ENCODE results near the gene RHOV. TPM values are rescaled to one million over a fixed set of nuclear protein-coding genes. Genes with fewer than 3 reads are reported as not detected.

Gene RHOV
- total RNA-seq, 4 donors from 2014 or later: 0.67 to 1.6 (median 0.88) TPM; not detected in 1

- DNase-seq: no peak
- Histone ChIP-seq H3K9me3 (no peaks in the 10 kb centered on the region), H3K27me3 (no peaks in the 10 kb centered on the region), H3K27ac (no peak overlapping the region), H3K4me3 (no peak overlapping the region), H3K36me3 (no peaks in the 10 kb centered on the region), H3K4me1 (no peaks in the 10 kb centered on the region)
- TF ChIP-seq, protein P1, sequence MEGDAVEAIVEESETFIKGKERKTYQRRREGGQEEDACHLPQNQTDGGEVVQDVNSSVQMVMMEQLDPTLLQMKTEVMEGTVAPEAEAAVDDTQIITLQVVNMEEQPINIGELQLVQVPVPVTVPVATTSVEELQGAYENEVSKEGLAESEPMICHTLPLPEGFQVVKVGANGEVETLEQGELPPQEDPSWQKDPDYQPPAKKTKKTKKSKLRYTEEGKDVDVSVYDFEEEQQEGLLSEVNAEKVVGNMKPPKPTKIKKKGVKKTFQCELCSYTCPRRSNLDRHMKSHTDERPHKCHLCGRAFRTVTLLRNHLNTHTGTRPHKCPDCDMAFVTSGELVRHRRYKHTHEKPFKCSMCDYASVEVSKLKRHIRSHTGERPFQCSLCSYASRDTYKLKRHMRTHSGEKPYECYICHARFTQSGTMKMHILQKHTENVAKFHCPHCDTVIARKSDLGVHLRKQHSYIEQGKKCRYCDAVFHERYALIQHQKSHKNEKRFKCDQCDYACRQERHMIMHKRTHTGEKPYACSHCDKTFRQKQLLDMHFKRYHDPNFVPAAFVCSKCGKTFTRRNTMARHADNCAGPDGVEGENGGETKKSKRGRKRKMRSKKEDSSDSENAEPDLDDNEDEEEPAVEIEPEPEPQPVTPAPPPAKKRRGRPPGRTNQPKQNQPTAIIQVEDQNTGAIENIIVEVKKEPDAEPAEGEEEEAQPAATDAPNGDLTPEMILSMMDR (IDR thresholded peaks at IDR 0.05): no peak
- no peak for TF ChIP-seq POLR2A (IDR thresholded peaks at IDR 0.05)
Observed at GRCh38 chr15:40879609-40880008, 5.6 kb upstream of the RHOV start.

DNA sequence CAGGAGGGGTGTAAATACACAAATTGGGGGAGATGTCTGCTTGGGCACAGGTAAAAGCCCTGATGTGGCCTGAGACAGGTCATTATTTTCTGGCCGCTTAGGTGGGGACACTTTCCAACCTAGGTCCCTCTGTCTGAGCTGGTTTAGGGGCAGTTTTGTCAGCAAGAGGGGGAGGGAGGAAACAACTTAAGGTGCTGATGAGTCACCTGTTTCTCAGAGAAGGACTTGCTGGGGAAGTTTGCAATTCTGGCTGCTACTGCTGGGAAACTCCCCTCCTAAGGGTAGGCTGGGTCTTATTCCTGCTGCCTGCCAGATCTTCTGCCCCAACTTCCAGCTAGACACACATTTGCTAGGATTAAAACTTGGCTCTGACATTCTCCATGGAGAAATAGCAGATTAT is 4.8 kb upstream of the RHOV start:
- H3K36me3 ChIP-seq: no peaks in the 10 kb centered on the region
- H3K27ac ChIP-seq: no peak overlapping the region
- H3K4me3 ChIP-seq: no peak overlapping the region
- TF ChIP-seq, protein P1 (IDR thresholded peaks at IDR 0.05): no peak
- no peak for TF ChIP-seq POLR2A (IDR thresholded peaks at IDR 0.05)
- peaks cover 0 to 8% (median 0%) of the 10 kb centered on the region in 4 donors for H3K4me1 ChIP-seq
- no peak for DNase-seq
- no peaks in the 10 kb centered on the region for H3K9me3 ChIP-seq
- H3K27me3 ChIP-seq: no peaks in the 10 kb centered on the region

GRCh38 chr15:40877694-40878093 is 3.7 kb upstream of the RHOV start:
- Histone ChIP-seq H3K27ac (no peak overlapping the region), H3K9me3 (no peaks in the 10 kb centered on the region), H3K4me3 (no peak overlapping the region), H3K27me3 (no peaks in the 10 kb centered on the region), H3K36me3 (no peaks in the 10 kb centered on the region), H3K4me1 (peaks cover 0 to 16% (median 0%) of the 10 kb centered on the region in 4 donors)
- DNase-seq: no peak
- no peak for TF ChIP-seq POLR2A (IDR thresholded peaks at IDR 0.05)
- TF ChIP-seq, protein P1 (IDR thresholded peaks at IDR 0.05): no peak

GRCh38 chr15:40875991-40876730 is 2.1 kb upstream of the RHOV start:
- Histone ChIP-seq H3K36me3 (no peaks in the 10 kb centered on the region), H3K9me3 (no peaks in the 10 kb centered on the region), H3K27ac (no peak overlapping the region), H3K4me1 (peaks cover 0 to 16% (median 0%) of the 10 kb centered on the region in 4 donors), H3K27me3 (no peaks in the 10 kb centered on the region), H3K4me3 (no peak overlapping the region)
- no peak for TF ChIP-seq POLR2A (IDR thresholded peaks at IDR 0.05)
- TF ChIP-seq, protein P1 (IDR thresholded peaks at IDR 0.05): no peak
- no peak for DNase-seq

DNA sequence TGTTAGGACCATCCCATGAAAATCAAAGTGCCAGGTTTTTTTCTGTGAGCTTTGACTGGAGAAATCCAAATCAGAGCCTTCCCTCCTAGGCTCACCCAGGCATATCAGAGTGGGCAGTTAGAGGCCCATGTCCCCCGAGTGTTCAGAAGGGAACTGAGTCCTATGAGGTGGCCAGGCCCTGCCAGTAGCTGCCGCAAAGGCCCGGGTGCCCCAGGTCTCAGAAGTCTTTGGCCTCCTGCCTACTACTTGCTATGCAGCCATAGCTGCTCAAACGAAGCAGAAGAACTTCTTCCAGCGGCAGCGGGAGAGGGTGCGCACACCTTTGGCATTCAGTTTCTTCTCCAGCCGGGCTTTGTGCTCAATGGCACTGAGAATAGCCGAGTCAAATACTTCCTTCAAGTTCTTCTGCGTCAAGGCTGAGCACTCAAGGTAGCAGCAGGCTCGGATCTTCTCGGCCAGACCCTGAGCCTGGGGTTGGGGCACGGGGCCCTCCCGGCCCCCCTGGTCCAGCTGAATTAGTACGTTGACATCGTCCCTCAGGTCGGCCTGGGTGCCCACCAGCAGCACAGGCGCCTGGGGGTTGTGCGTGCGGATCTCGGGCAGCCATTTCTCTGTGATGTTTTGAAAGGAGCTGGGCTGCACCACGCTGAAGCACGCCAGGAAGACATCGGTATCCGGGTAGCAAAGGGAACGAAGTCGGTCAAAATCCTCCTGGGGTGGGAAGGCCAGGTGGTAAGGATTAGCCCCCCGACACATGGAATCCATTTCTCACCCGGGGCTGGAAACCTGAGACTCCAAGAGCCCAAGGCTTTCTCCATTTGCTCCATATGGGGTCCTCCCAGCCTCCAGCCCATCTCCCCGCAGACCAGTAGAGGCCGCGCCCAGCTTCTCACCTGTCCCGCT is 992 bp downstream of the RHOV start:
- Histone ChIP-seq H3K4me3 (peak overlapping the region; percentile 41 to 75 (median 62)), H3K9me3 (no peaks in the 10 kb centered on the region), H3K4me1 (peaks cover 0 to 16% (median 0%) of the 10 kb centered on the region in 4 donors), H3K27me3 (no peaks in the 10 kb centered on the region), H3K27ac (no peak overlapping the region), H3K36me3 (no peaks in the 10 kb centered on the region)
- DNase-seq: no peak
- TF ChIP-seq POLR2A (IDR thresholded peaks at IDR 0.05): no peak
- TF ChIP-seq, protein P1 (IDR thresholded peaks at IDR 0.05): no peak
